GM12878 (cell line): Measurements from ENCODE around the gene SRL. TPM values are rescaled to one million over a fixed set of nuclear protein-coding genes. Genes with fewer than 3 reads are reported as not detected.

Experiments used
- ATAC-seq: fragments of 200-7000 bp; cut with Tn5 transposase; 3 replicates; pipeline ENCODE4 v1.9.1; 2020; ENCODE audit warnings: mild to moderate bottlenecking, moderate library complexity
- BruUV-seq: library from RNA; stranded (reverse); fragments of 400-500 nt; replicated peaks from 2 replicates; lab custom pipeline; 2021; lab: Mats Ljungman, UMichigan
- CTCF ChIA-PET: fragments of 300-600 bp; sonication (Branson Sonifier 250); formaldehyde crosslinking; extraction: SDS; loops from one replicate; lab custom pipeline; 2021; ENCODE audit warnings: inconsistent platforms; lab: Yijun Ruan, JAX
- POLR2A ChIA-PET: fragments of 350-600 bp; formaldehyde crosslinking; extraction: SDS; loops from one replicate; lab custom pipeline; 2021; ENCODE audit warnings: inconsistent platforms; lab: Charles Lee
- RAD21 ChIA-PET: fragments of 300-600 bp; sonication (Branson Sonifier 250); formaldehyde crosslinking; loops from one replicate; lab custom pipeline; 2023; ENCODE audit warnings: antibody characterized with exemption; ENCODE audit not compliant: unreplicated experiment; lab: Charles Lee
- SMC1A ChIA-PET: fragments of 300-600 bp; sonication (Branson Sonifier 250); formaldehyde crosslinking; loops from one replicate; lab custom pipeline; 2023; ENCODE audit not compliant: unreplicated experiment, uncharacterized antibody; lab: Charles Lee
- DNase-seq: peaks from one replicate; pipeline ENCODE4 v3.0.0-alpha.2; 2011; ENCODE audit warnings: low read depth, low spot score
- FAIRE-seq: peaks from 3 replicates; lab custom pipeline; 2011; peaks lifted over from hg19 to GRCh38; lab: Jason Lieb, UNC
- H2AFZ ChIP-seq: 2 replicates; pipeline ENCODE4 v1.6.0; 2011; ENCODE audit warnings: low read depth, low read length, control low read depth; ENCODE audit not compliant: control insufficient read depth
- H3K27ac ChIP-seq: 2 replicates; pipeline ENCODE4 v1.5.1; 2011; ENCODE audit warnings: control low read depth; ENCODE audit not compliant: control insufficient read depth, insufficient read depth
- H3K27me3 ChIP-seq, 2 experiments: replicated peaks in 1 of 2; 2 replicates each; pipeline versions ENCODE4 v1.6.0 to v1.6.1; 2011; ENCODE audit warnings: low read length in 1 of 2; ENCODE audit not compliant: control insufficient read depth in 2 of 2, insufficient read depth in 2 of 2
- H3K36me3 ChIP-seq, 2 experiments: 2 replicates each; pipeline ENCODE4 v1.5.1; 2011; ENCODE audit warnings: low read length in 1 of 2; ENCODE audit not compliant: control insufficient read depth in 2 of 2, insufficient read depth in 2 of 2
- H3K4me1 ChIP-seq: 2 replicates; pipeline ENCODE4 v1.6.1; 2011; ENCODE audit warnings: mild to moderate bottlenecking, low read length, moderate library complexity, mixed read lengths; ENCODE audit not compliant: control insufficient read depth, insufficient read depth
- H3K4me2 ChIP-seq: 2 replicates; pipeline ENCODE4 v1.6.0; 2011; ENCODE audit warnings: control low read depth; ENCODE audit not compliant: control insufficient read depth, insufficient read depth
- H3K4me3 ChIP-seq: fragments of 200-600 bp; sonication (generic); 2 replicates; pipeline ENCODE4 v1.5.1; 2016
- H3K79me2 ChIP-seq: 2 replicates; pipeline ENCODE4 v1.6.0; 2011; ENCODE audit warnings: low read length; ENCODE audit not compliant: control insufficient read depth, insufficient read depth
- H3K9ac ChIP-seq: 2 replicates; pipeline ENCODE4 v1.8.0; 2011; ENCODE audit warnings: low read length, control low read depth, mixed read lengths; ENCODE audit not compliant: control insufficient read depth, insufficient read depth
- H3K9me3 ChIP-seq: replicated peaks from 3 replicates; pipeline ENCODE4 v1.5.1; 2011; ENCODE audit warnings: mild to moderate bottlenecking, low read length; ENCODE audit not compliant: control insufficient read depth, insufficient read depth
- H4K20me1 ChIP-seq: 2 replicates; pipeline ENCODE4 v1.6.0; 2011; ENCODE audit not compliant: control insufficient read depth, insufficient read depth
- E4F1 ChIP-seq: fragments of 450-650 bp; IDR thresholded peaks from 2 replicates; pipeline ENCODE4 v1.6.1; 2018; ENCODE audit warnings: borderline replicate concordance, mild to moderate bottlenecking; ENCODE audit not compliant: partially characterized antibody
- MEF2B ChIP-seq: fragments of 450-650 bp; IDR thresholded peaks from 2 replicates; pipeline ENCODE4 v1.6.1; 2018; ENCODE audit warnings: mild to moderate bottlenecking, moderate library complexity; ENCODE audit not compliant: partially characterized antibody, poor library complexity, severe bottlenecking
- NFYA ChIP-seq: IDR thresholded peaks from 2 replicates; pipeline ENCODE4 v1.6.1; 2011; ENCODE audit warnings: low read depth, mild to moderate bottlenecking, low read length, improper control_type of control experiment, borderline replicate concordance
- PKNOX1 ChIP-seq: fragments of 450-650 bp; IDR thresholded peaks from 2 replicates; pipeline ENCODE4 v1.6.1; 2016; ENCODE audit warnings: mild to moderate bottlenecking
- PML ChIP-seq: IDR thresholded peaks from 2 replicates; pipeline ENCODE4 v1.6.1; 2012; ENCODE audit warnings: low read length, inconsistent platforms
- RAD51 ChIP-seq: fragments of 450-650 bp; IDR thresholded peaks from 2 replicates; pipeline ENCODE4 v1.6.1; 2016; ENCODE audit warnings: moderate library complexity, mild to moderate bottlenecking, inconsistent platforms
- STAT3 ChIP-seq: IDR thresholded peaks from 2 replicates; pipeline ENCODE4 v1.6.1; 2011; ENCODE audit warnings: low read depth, low read length, improper control_type of control experiment
- TAF1 ChIP-seq: IDR thresholded peaks from 2 replicates; pipeline ENCODE4 v1.6.1; 2011; ENCODE audit warnings: mild to moderate bottlenecking, low read depth, low read length, borderline replicate concordance
- USF2 ChIP-seq: IDR thresholded peaks from 2 replicates; pipeline ENCODE4 v1.6.1; 2011; ENCODE audit warnings: low read depth, low read length, improper control_type of control experiment, borderline replicate concordance
- WRNIP1 ChIP-seq: IDR thresholded peaks from 2 replicates; pipeline ENCODE4 v1.6.1; 2011; ENCODE audit warnings: low read depth, low read length, improper control_type of control experiment, borderline replicate concordance
- ZBTB4 ChIP-seq: fragments of 450-650 bp; formaldehyde crosslinking; IDR thresholded peaks from 2 replicates; pipeline ENCODE4 v1.4.0; 2022; ENCODE audit warnings: mild to moderate bottlenecking, moderate library complexity
- ZNF384 ChIP-seq: IDR thresholded peaks from 2 replicates; pipeline ENCODE4 v1.6.1; 2012; ENCODE audit warnings: low read depth, mild to moderate bottlenecking, low read length, improper control_type of control experiment, borderline replicate concordance
- ZSCAN29 ChIP-seq: fragments of 450-650 bp; IDR thresholded peaks from 2 replicates; pipeline ENCODE4 v1.6.1; 2017; ENCODE audit warnings: mild to moderate bottlenecking, moderate library complexity
- WGBS: methylation state at CpG from one replicate; pipeline ENCODE4 v1.1.6; 2016; ENCODE audit warnings: low lambda C conversion rate; ENCODE audit not compliant: insufficient replicate concordance, insufficient coverage; ENCODE audit errors: missing lambda C conversion rate; 5-methylcytosine and 5-hydroxymethylcytosine counted together
- in situ Hi-C: fragments of 300-500 bp; cut with MboI; formaldehyde crosslinking; loops from 9 replicates; pipeline ENCODE4 v1.14.3; 2018; ENCODE audit warnings: mixed read lengths
- intact Hi-C: fragments of 100-400 bp; cut with micrococcal nuclease; formaldehyde crosslinking; loops from one replicate; pipeline ENCODE4 v1.14.2; 2022; ENCODE audit not compliant: unreplicated experiment
- polyA plus RNA-seq, 11 experiments: library from polyadenylated mRNA; depleted of rRNA in 4 of 11; unstranded in 6 of 11; stranded (reverse) in 5 of 11; fragments of >200 nt; fragmentation: Nextera tagmentation in 4 of 11; fragmentation: Illumina TruSeq in 1 of 11; extraction: Ambion mirVana in 4 of 11; extraction: Trizol in 1 of 11; gene quantifications; 1 replicate in 1 of 11; 2 replicates in 10 of 11; pipeline versions ENCODE4 v1.2.1 to v1.2.3, GENCODE V29; 2011 to 2016; ENCODE audit warnings: inconsistent platforms in 2 of 11, missing spikeins in 2 of 11, low read depth in 1 of 11
- total RNA-seq, 4 experiments: library from RNA; depleted of rRNA in 3 of 4; stranded (reverse); fragments of >200 nt in 3 of 4; fragmentation: Illumina TruSeq in 1 of 4; extraction: Trizol in 1 of 4; gene quantifications; 2 replicates each; pipeline versions ENCODE4 v1.2.1 to v1.2.3, GENCODE V29; 2013 to 2021

Gene SRL
- total and polyA plus RNA-seq, 10 of the 15 experiments (the other 5 are each of a cell fraction or from before 2014, with no cell fraction given), result not detected

GRCh38 chr16:4207683-4208340, 34.1 kb downstream of the SRL start:
- Histone ChIP-seq H2AFZ (no peak overlapping the region), H3K79me2 (no peaks in the 10 kb centered on the region), H3K9me3 (no peaks in the 10 kb centered on the region), H3K27ac (no peak overlapping the region), H3K4me3 (no peak overlapping the region), H3K36me3 (no peaks in the 10 kb centered on the region), H3K27me3 (no peaks in the 10 kb centered on the region; a peak in 2 of 4 replicates), H3K4me1 (no peaks in the 10 kb centered on the region), H3K4me2 (no peak overlapping the region), H4K20me1 (peaks cover 3% of the 10 kb centered on the region; the same call in 1 of the 2 replicates), H3K9ac (no peak overlapping the region)
- ChIA-PET CTCF (no interaction called here), POLR2A (no interaction called here), RAD21 (no interaction called here), SMC1A (no interaction called here)
- FAIRE-seq (no peak), ATAC-seq (no peak), DNase-seq (no peak)
- BruUV-seq, result no TSS peak
- intact Hi-C loops (loop anchor here (10.0 kb wide), 1 partner anchor 127 kb away; no protein-coding TSS in a partner anchor), in situ Hi-C loops (no loop called here)
- WGBS, result 57% methylated on average over 23 of the region's 23 CpGs
- TF ChIP-seq E4F1, result no peak
- no peak for TF ChIP-seq USF2
- TF ChIP-seq ZSCAN29, result no peak
- no peak for TF ChIP-seq PKNOX1
- TF ChIP-seq NFYA, result no peak
- TF ChIP-seq STAT3, result no peak
- no peak for TF ChIP-seq ZBTB4 (CRISPR knock-in tag)
- no peak for TF ChIP-seq PML
- TF ChIP-seq WRNIP1, result no peak
- no peak for TF ChIP-seq ZNF384
- no peak for TF ChIP-seq MEF2B
- no peak for TF ChIP-seq RAD51
- TF ChIP-seq TAF1, result no peak
